HepG2 (cell line): ENCODE measurements around the gene DCAF8. TPM values are rescaled to one million over a fixed set of nuclear protein-coding genes. Genes with fewer than 3 reads are reported as not detected.

ENCODE experiments used
- ATAC-seq: fragments of 200-7000 bp; cut with Tn5 transposase; 3 replicates; pipeline ENCODE4 v1.9.1; 2020; ENCODE audit warnings: mild to moderate bottlenecking, moderate library complexity
- BruUV-seq: library from RNA; stranded (reverse); fragments of 400-500 nt; replicated peaks from 2 replicates; lab custom pipeline; 2021; lab: Mats Ljungman, UMichigan
- CTCF ChIA-PET: fragments of 300-600 bp; formaldehyde crosslinking; extraction: SDS; loops from one replicate; lab custom pipeline; 2021; ENCODE audit warnings: low total read pairs, inconsistent platforms, low intra/inter-chr PET ratio; lab: Yijun Ruan, JAX
- POLR2A ChIA-PET: fragments of 350-600 bp; sonication (Branson Sonifier 250); formaldehyde crosslinking; loops from one replicate; lab custom pipeline; 2020; ENCODE audit warnings: antibody characterized with exemption, inconsistent platforms; lab: Yijun Ruan, JAX
- DNase-seq: peaks from one replicate; pipeline ENCODE4 v3.0.0-alpha.2; 2015; ENCODE audit warnings: low spot score
- FAIRE-seq: peaks from 3 replicates; lab custom pipeline; 2011; peaks lifted over from hg19 to GRCh38; lab: Jason Lieb, UNC
- H2AFZ ChIP-seq: one replicate; pipeline ENCODE4 v1.6.1; 2011; ENCODE audit warnings: low read length, inconsistent platforms
- H3K27ac ChIP-seq: fragments of 300-600 bp; 3 replicates; pipeline ENCODE4 v1.8.0; 2011; ENCODE audit warnings: mixed run types, mild to moderate bottlenecking, mixed read lengths, low read length, inconsistent platforms; ENCODE audit not compliant: insufficient read depth; ENCODE audit errors: extremely low read length
- H3K27me3 ChIP-seq, 2 experiments: fragments of 200-600 bp in 1 of 2; 2 replicates in 1 of 2; 3 replicates in 1 of 2; pipeline versions ENCODE4 v1.6.0 to v1.8.0; 2011; ENCODE audit warnings: low read length in 2 of 2, mild to moderate bottlenecking in 2 of 2, moderate library complexity in 2 of 2, inconsistent platforms in 1 of 2; ENCODE audit not compliant: insufficient read depth in 2 of 2, control insufficient read depth in 1 of 2
- H3K36me3 ChIP-seq, 2 experiments: fragments of 200-600 bp in 1 of 2; replicated peaks in 1 of 2; 2 replicates in 1 of 2; 3 replicates in 1 of 2; pipeline versions ENCODE4 v1.5.1 to v1.8.0; 2011; ENCODE audit warnings: low read length in 2 of 2, inconsistent platforms in 1 of 2; ENCODE audit not compliant: insufficient read depth in 2 of 2, control insufficient read depth in 1 of 2
- H3K4me1 ChIP-seq: 2 replicates; pipeline ENCODE4 v1.5.1; 2012; ENCODE audit warnings: low read length, inconsistent platforms; ENCODE audit not compliant: insufficient read depth
- H3K4me2 ChIP-seq: 2 replicates; pipeline ENCODE4 v1.6.0; 2011; ENCODE audit warnings: low read depth, low read length, inconsistent platforms
- H3K4me3 ChIP-seq, 3 experiments: fragments of 200-600 bp in 1 of 3; sonication (generic), shearing (Covaris generic) in 1 of 3; replicated peaks in 1 of 3; 2 replicates each; pipeline ENCODE4 v1.5.1; 2011 to 2016; ENCODE audit warnings: low read length in 3 of 3, inconsistent platforms in 2 of 3, low read depth in 2 of 3, mild to moderate bottlenecking in 2 of 3, control low read depth in 1 of 3, mixed read lengths in 1 of 3; ENCODE audit not compliant: insufficient read depth in 1 of 3
- H3K79me2 ChIP-seq: one replicate; pipeline ENCODE4 v1.6.1; 2011; ENCODE audit warnings: low read length, inconsistent platforms; ENCODE audit not compliant: insufficient read depth
- H3K9ac ChIP-seq: 2 replicates; pipeline ENCODE4 v1.6.0; 2011; ENCODE audit warnings: mild to moderate bottlenecking, low read depth, low read length, inconsistent platforms; ENCODE audit not compliant: insufficient read depth
- H3K9me3 ChIP-seq: 2 replicates; pipeline ENCODE4 v1.5.1; 2012; ENCODE audit warnings: mild to moderate bottlenecking, low read length
- H4K20me1 ChIP-seq: 2 replicates; pipeline ENCODE4 v1.6.0; 2011; ENCODE audit warnings: inconsistent platforms, mild to moderate bottlenecking, low read length, moderate library complexity; ENCODE audit not compliant: insufficient read depth
- EHMT2 ChIP-seq: fragments of 200-600 bp; sonication (generic); IDR thresholded peaks from 2 replicates; pipeline ENCODE4 v1.7.0; 2017; ENCODE audit warnings: antibody characterized with exemption, low read depth, low read length, borderline replicate concordance
- NFE2L1 ChIP-seq: sonication (generic); formaldehyde crosslinking; IDR thresholded peaks from 2 replicates; pipeline ENCODE4 v1.4.0; 2020; ENCODE audit warnings: missing genetic modification reagents, mild to moderate bottlenecking, borderline replicate concordance
- POLR2G ChIP-seq: fragments of 200-400 bp; formaldehyde crosslinking; IDR thresholded peaks from 2 replicates; pipeline ENCODE4 v1.6.1; 2018; ENCODE audit warnings: mild to moderate bottlenecking, low read depth, low read length, moderate library complexity
- SIN3B ChIP-seq: fragments of 150-350 bp; IDR thresholded peaks from 2 replicates; pipeline ENCODE4 v1.6.1; 2014; ENCODE audit warnings: low read length
- ZNF574 ChIP-seq: sonication (generic); formaldehyde crosslinking; IDR thresholded peaks from 2 replicates; pipeline ENCODE4 v1.4.0; 2020; ENCODE audit warnings: missing genetic modification reagents
- in situ Hi-C: cut with HindIII; loops from 2 replicates; pipeline ENCODE4 v1.10.0; 2017; ENCODE audit warnings: low pct_unique_long_range_greater_than_20kb; ENCODE audit not compliant: extremely low pct_ligation_motif_present
- intact Hi-C: fragments of 100-400 bp; cut with micrococcal nuclease; formaldehyde crosslinking; loops from one replicate; pipeline ENCODE4 v1.10.0; 2022; ENCODE audit not compliant: unreplicated experiment
- polyA plus RNA-seq, 8 experiments: library from polyadenylated mRNA; depleted of rRNA in 3 of 8; stranded (reverse) in 7 of 8; unstranded in 1 of 8; fragments of >200 nt; fragmentation: Illumina TruSeq in 4 of 8; extraction: Trizol in 4 of 8; gene quantifications; 2 replicates each; pipeline versions ENCODE4 v1.2.1 to v1.2.3, GENCODE V29; 2011 to 2016; ENCODE audit warnings: low read depth in 4 of 8, missing spikeins in 1 of 8, mixed read lengths in 1 of 8; ENCODE audit not compliant: insufficient read depth in 1 of 8
- total RNA-seq, 5 experiments: library from RNA; depleted of rRNA; stranded (reverse); fragments of >200 nt; fragmentation: Illumina TruSeq; extraction: Trizol; gene quantifications; 2 replicates each; pipeline ENCODE4 v1.2.3, GENCODE V29; 2016; ENCODE audit warnings: low read depth in 1 of 5

The DCAF8 gene
- total and polyA plus RNA-seq, 2 of the 13 experiments (the other 11 are each of a cell fraction or from before 2014, with no cell fraction given) = 73.4 to 79.8 TPM

GRCh38 chr1:160216301-160216700, 46.0 kb downstream of the DCAF8 start:
- peaks cover 43 to 82% of the 10 kb centered on the region in 2 experiments for H3K36me3 ChIP-seq
- CTCF ChIA-PET = no interaction called here
- intact Hi-C loops = loop anchor here (5.0 kb wide), 1 partner anchor 36 kb away; no protein-coding TSS in a partner anchor

More at GRCh38 chr1:160216301-160216700, 46.0 kb downstream of the DCAF8 start:
- H3K9ac ChIP-seq = no peak overlapping the region
- no peak overlapping the region for H3K27ac ChIP-seq
- in situ Hi-C loops = loop anchor here (10.0 kb wide), 1 partner anchor 112 kb away; no protein-coding TSS in a partner anchor
- H3K9me3 ChIP-seq = no peaks in the 10 kb centered on the region
- POLR2A ChIA-PET = no interaction called here
- TF ChIP-seq ZNF574 (no peak), SIN3B (no peak), NFE2L1 (CRISPR knock-in tag) (no peak), POLR2G (0 out of 2 replicates have a peak, but pooled peaks have one; percentile 18), EHMT2 (no peak)
- H4K20me1 ChIP-seq = no peaks in the 10 kb centered on the region; the same call in 1 of the 2 replicates
- no peaks in the 10 kb centered on the region for H3K27me3 ChIP-seq
- DNase-seq = no peak
- H3K4me1 ChIP-seq = peaks cover 16% of the 10 kb centered on the region
- no peak overlapping the region for H3K4me3 ChIP-seq
- H3K4me2 ChIP-seq = no peak overlapping the region
- BruUV-seq = no TSS peak
- no peaks in the 10 kb centered on the region for H3K79me2 ChIP-seq
- no peak for FAIRE-seq
- no peak overlapping the region for H2AFZ ChIP-seq
- ATAC-seq = no peak
